Measurements from ENCODE around the gene BBS2.

GRCh38 chr16:56478281-56479049 is 41.4 kb downstream of the BBS2 start:
- TF ChIP-seq CTCF (IDR thresholded peaks at IDR 0.05): no peak
- TF ChIP-seq ZFX (IDR thresholded peaks at IDR 0.05; ENCODE audit: borderline replicate concordance): no peak
